SK-N-SH (cell line): ENCODE measurements around the gene AK6. TPM values are rescaled to one million over a fixed set of nuclear protein-coding genes. Genes with fewer than 3 reads are reported as not detected.

ENCODE experiments used
- CTCF ChIA-PET: fragments of 300-600, 350-600 bp; formaldehyde crosslinking; extraction: SDS; loops from one replicate; lab custom pipeline; 2021; lab: Yijun Ruan, JAX
- POLR2A ChIA-PET: fragments of 350-600 bp; sonication (Branson Sonifier 250); formaldehyde crosslinking; extraction: SDS; loops from one replicate; lab custom pipeline; 2020; ENCODE audit warnings: antibody characterized with exemption, inconsistent platforms; lab: Yijun Ruan, JAX
- DNase-seq: peaks from one replicate; pipeline ENCODE4 v3.0.0; 2012
- H2AFZ ChIP-seq: fragments of 200-600 bp; sonication (generic); 2 replicates; pipeline ENCODE4 v1.8.1; 2016; ENCODE audit warnings: antibody characterized with exemption, mild to moderate bottlenecking, low read depth
- H3F3A ChIP-seq: fragments of 200-600 bp; sonication (generic); replicated peaks from 2 replicates; pipeline ENCODE3; 2016; ENCODE audit warnings: antibody characterized with exemption, mild to moderate bottlenecking; ENCODE audit not compliant: insufficient read depth
- H3K27ac ChIP-seq, 2 experiments: fragments of 200-500 bp in 1 of 2; fragments of 200-600 bp in 1 of 2; sonication (Bioruptor generic) in 1 of 2; sonication (generic), shearing (Covaris generic) in 1 of 2; 2 replicates each; pipeline versions ENCODE4 v1.5.1 to v1.6.1; 2014 to 2016; ENCODE audit warnings: low read depth in 2 of 2, inconsistent platforms in 1 of 2, low read length in 1 of 2, mild to moderate bottlenecking in 1 of 2, mixed read lengths in 1 of 2
- H3K27me3 ChIP-seq: fragments of 200-600 bp; sonication (generic), shearing (Covaris generic); 2 replicates; pipeline ENCODE4 v1.6.1; 2016; ENCODE audit warnings: mixed run types; ENCODE audit not compliant: insufficient read depth
- H3K36me3 ChIP-seq, 2 experiments: fragments of 200-500 bp in 1 of 2; fragments of 200-600 bp in 1 of 2; sonication (Bioruptor generic) in 1 of 2; sonication (generic) in 1 of 2; replicated peaks in 1 of 2; 2 replicates each; pipeline versions ENCODE3 to v1.5.1; 2014 to 2016; ENCODE audit warnings: low read length in 1 of 2, mild to moderate bottlenecking in 1 of 2; ENCODE audit not compliant: insufficient read depth in 2 of 2, control insufficient read depth in 1 of 2
- H3K4me1 ChIP-seq, 2 experiments: fragments of 200-500 bp in 1 of 2; fragments of 200-600 bp in 1 of 2; sonication (Bioruptor generic) in 1 of 2; sonication (generic), shearing (Covaris generic) in 1 of 2; 2 replicates each; pipeline versions ENCODE4 v1.5.1 to v1.6.1; 2014 to 2016; ENCODE audit warnings: low read depth in 1 of 2, low read length in 1 of 2, mixed run types in 1 of 2; ENCODE audit not compliant: insufficient read depth in 2 of 2, control insufficient read depth in 1 of 2
- H3K4me2 ChIP-seq: fragments of 200-600 bp; sonication (generic), shearing (Covaris generic); 2 replicates; pipeline ENCODE4 v1.6.1; 2017; ENCODE audit warnings: mixed run types
- H3K4me3 ChIP-seq, 2 experiments: fragments of 200-500 bp in 1 of 2; fragments of 200-600 bp in 1 of 2; sonication (Bioruptor generic) in 1 of 2; sonication (generic), shearing (Covaris generic) in 1 of 2; 2 replicates each; pipeline versions ENCODE4 v1.5.1 to v1.8.1; 2014 to 2016; ENCODE audit warnings: low read depth in 2 of 2, inconsistent platforms in 1 of 2, low read length in 1 of 2, mild to moderate bottlenecking in 1 of 2, mixed read lengths in 1 of 2, moderate library complexity in 1 of 2
- H3K79me2 ChIP-seq: fragments of 200-600 bp; sonication (generic); 2 replicates; pipeline ENCODE4 v1.8.1; 2017; ENCODE audit warnings: mild to moderate bottlenecking; ENCODE audit not compliant: insufficient read depth
- H3K9ac ChIP-seq: fragments of 200-600 bp; sonication (generic); 2 replicates; pipeline ENCODE4 v1.6.1; 2017; ENCODE audit warnings: mixed run types
- H3K9me2 ChIP-seq: fragments of 200-600 bp; sonication (generic); 2 replicates; pipeline ENCODE4 v1.6.1; 2017; ENCODE audit warnings: mixed run types
- H3K9me3 ChIP-seq: fragments of 200-600 bp; sonication (generic); 2 replicates; pipeline ENCODE4 v1.6.1; 2017; ENCODE audit warnings: mixed run types, mild to moderate bottlenecking, moderate library complexity
- H4K20me1 ChIP-seq: fragments of 200-600 bp; sonication (generic); 2 replicates; pipeline ENCODE4 v1.6.1; 2017; ENCODE audit warnings: mild to moderate bottlenecking, mixed run types; ENCODE audit not compliant: insufficient read depth
- CHD2 ChIP-seq: fragments of 150-350 bp; IDR thresholded peaks from 2 replicates; pipeline ENCODE4 v1.6.1; 2018; ENCODE audit warnings: low read length; ENCODE audit not compliant: partially characterized antibody
- EP300 ChIP-seq, 2 experiments: IDR thresholded peaks; 2 replicates each; pipeline versions ENCODE4 v1.4.0 to v1.6.1; 2012; ENCODE audit warnings: borderline replicate concordance in 1 of 2, low read depth in 1 of 2, low read length in 1 of 2
- EZH2phosphoT487 ChIP-seq: fragments of 200-600 bp; sonication (generic); IDR thresholded peaks from 2 replicates; pipeline ENCODE4 v1.6.1; 2017; ENCODE audit warnings: low read depth, mixed run types, mild to moderate bottlenecking, antibody characterized with exemption, moderate library complexity, borderline replicate concordance
- FOXJ3 ChIP-seq: sonication (generic); formaldehyde crosslinking; IDR thresholded peaks from 2 replicates; pipeline ENCODE4 v1.5.1; 2020; ENCODE audit warnings: mild to moderate bottlenecking, missing genetic modification reagents
- MXI1 ChIP-seq: IDR thresholded peaks from 2 replicates; pipeline ENCODE4 v1.6.1; 2012; ENCODE audit warnings: mild to moderate bottlenecking, low read depth, low read length, improper control_type of control experiment
- NFIC ChIP-seq: IDR thresholded peaks from 2 replicates; pipeline ENCODE4 v1.4.0; 2012; ENCODE audit warnings: borderline replicate concordance
- RCOR1 ChIP-seq: fragments of 150-350 bp; IDR thresholded peaks from 2 replicates; pipeline ENCODE4 v1.6.1; 2017; ENCODE audit warnings: antibody characterized with exemption, low read length
- SIN3A ChIP-seq: IDR thresholded peaks from 2 replicates; pipeline ENCODE4 v1.6.1; 2012; ENCODE audit warnings: low read depth, mild to moderate bottlenecking, low read length, moderate library complexity, borderline replicate concordance
- TCF12 ChIP-seq: IDR thresholded peaks from 2 replicates; pipeline ENCODE4 v1.4.0; 2012
- TEAD4 ChIP-seq: IDR thresholded peaks from 2 replicates; pipeline ENCODE4 v1.4.0; 2012; ENCODE audit warnings: mild to moderate bottlenecking, borderline replicate concordance; ENCODE audit not compliant: insufficient read depth
- WGBS: methylation state at CpG from one replicate; pipeline ENCODE4 v1.1.6; 2017; ENCODE audit warnings: low lambda C conversion rate; 5-methylcytosine and 5-hydroxymethylcytosine counted together
- polyA plus RNA-seq, 3 experiments: library from polyadenylated mRNA; depleted of rRNA; stranded (reverse); fragments of >200 nt; gene quantifications; 2 replicates each; pipeline ENCODE4 v1.2.3, GENCODE V29; 2012
- TF ChIP-seq, protein P1 (sequence below): IDR thresholded peaks from 2 replicates; pipeline ENCODE4 v1.6.1; 2012; ENCODE audit warnings: mild to moderate bottlenecking, low read depth, low read length, moderate library complexity
- TF ChIP-seq, protein P2 (sequence below): IDR thresholded peaks from 2 replicates; pipeline ENCODE4 v1.4.0; 2012; ENCODE audit warnings: low read depth
- TF ChIP-seq, protein P3 (sequence below): IDR thresholded peaks from 2 replicates; pipeline ENCODE4 v1.4.0; 2012; ENCODE audit warnings: low read depth, borderline replicate concordance
- TF ChIP-seq, protein P4 (sequence below): fragments of 200-600 bp; sonication (generic); IDR thresholded peaks from 2 replicates; pipeline ENCODE4 v1.6.1; 2017; ENCODE audit warnings: antibody characterized with exemption, mild to moderate bottlenecking, moderate library complexity
- TF ChIP-seq, protein P5 (sequence below): IDR thresholded peaks from 2 replicates; pipeline ENCODE4 v1.4.0; 2012; ENCODE audit warnings: low read depth, borderline replicate concordance

The AK6 gene
- polyA plus RNA-seq, 1 of the 3 experiments (the other 2 are of a cell fraction) = 12.9 TPM

DNA sequence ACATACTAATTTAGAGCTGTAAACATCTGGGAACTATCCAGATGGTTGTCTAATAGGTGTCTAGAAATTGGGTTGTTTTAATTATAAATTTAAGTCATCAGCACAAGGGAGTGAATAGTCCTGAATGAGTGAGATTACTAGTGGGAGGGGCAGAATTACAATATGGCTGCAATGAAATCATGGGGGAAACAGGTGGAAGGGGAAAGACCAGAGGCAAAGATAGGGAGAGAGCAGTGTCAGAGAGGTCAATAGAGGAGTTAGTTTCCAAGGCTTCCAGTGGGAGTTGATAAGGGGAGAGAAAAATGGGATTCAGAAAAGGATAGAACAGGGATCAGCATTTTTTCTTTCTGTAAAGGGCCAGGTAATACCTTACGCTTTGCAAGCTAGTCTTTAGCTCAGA, 8.9 kb downstream of the AK6 start (continued):
- TF ChIP-seq, protein P1, sequence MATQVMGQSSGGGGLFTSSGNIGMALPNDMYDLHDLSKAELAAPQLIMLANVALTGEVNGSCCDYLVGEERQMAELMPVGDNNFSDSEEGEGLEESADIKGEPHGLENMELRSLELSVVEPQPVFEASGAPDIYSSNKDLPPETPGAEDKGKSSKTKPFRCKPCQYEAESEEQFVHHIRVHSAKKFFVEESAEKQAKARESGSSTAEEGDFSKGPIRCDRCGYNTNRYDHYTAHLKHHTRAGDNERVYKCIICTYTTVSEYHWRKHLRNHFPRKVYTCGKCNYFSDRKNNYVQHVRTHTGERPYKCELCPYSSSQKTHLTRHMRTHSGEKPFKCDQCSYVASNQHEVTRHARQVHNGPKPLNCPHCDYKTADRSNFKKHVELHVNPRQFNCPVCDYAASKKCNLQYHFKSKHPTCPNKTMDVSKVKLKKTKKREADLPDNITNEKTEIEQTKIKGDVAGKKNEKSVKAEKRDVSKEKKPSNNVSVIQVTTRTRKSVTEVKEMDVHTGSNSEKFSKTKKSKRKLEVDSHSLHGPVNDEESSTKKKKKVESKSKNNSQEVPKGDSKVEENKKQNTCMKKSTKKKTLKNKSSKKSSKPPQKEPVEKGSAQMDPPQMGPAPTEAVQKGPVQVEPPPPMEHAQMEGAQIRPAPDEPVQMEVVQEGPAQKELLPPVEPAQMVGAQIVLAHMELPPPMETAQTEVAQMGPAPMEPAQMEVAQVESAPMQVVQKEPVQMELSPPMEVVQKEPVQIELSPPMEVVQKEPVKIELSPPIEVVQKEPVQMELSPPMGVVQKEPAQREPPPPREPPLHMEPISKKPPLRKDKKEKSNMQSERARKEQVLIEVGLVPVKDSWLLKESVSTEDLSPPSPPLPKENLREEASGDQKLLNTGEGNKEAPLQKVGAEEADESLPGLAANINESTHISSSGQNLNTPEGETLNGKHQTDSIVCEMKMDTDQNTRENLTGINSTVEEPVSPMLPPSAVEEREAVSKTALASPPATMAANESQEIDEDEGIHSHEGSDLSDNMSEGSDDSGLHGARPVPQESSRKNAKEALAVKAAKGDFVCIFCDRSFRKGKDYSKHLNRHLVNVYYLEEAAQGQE = no peak
- TF ChIP-seq, protein P2, sequence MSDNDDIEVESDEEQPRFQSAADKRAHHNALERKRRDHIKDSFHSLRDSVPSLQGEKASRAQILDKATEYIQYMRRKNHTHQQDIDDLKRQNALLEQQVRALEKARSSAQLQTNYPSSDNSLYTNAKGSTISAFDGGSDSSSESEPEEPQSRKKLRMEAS = no peak

DNA sequence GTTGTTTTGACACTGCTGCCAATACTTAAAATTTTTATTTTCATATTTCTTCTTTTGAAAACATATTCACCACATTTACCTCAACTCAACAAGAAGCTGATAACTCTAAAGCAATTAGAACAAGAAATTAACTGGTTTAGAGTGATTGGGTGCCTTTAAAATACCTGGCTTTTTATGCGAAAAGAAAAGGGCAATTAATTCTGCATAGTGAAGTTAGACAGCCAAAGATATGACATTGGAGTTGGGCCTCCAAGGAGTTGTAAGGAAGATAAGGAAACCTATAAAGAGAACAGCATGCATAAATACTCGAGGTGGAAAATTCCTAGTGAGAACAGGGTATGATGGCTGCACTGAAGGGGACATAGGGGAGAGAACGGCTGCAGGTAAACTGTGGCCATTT, 9.6 kb downstream of the AK6 start:
- no peaks in the 10 kb centered on the region for H3K27me3 ChIP-seq
- H3K27ac ChIP-seq = no peak overlapping the region
- no peaks in the 10 kb centered on the region for H3K9me3 ChIP-seq
- H2AFZ ChIP-seq = no peak overlapping the region
- ChIA-PET POLR2A (interaction anchor here (0.6 kb wide), 1 partner anchor 11 kb away, joined by 3 read pairs; no protein-coding TSS in a partner anchor), CTCF (interaction anchor here (0.9 to 1.2 kb wide), 2 partner anchors 15 to 27 kb away, joined by 3 to 4 read pairs; partner anchors contain the start of gene CCDC125)
- no peaks in the 10 kb centered on the region for H3K4me1 ChIP-seq
- H3K9ac ChIP-seq = no peak overlapping the region
- H4K20me1 ChIP-seq = 0 out of 2 replicates have a peak, but pooled peaks cover 1% of the 10 kb centered on the region
- 82% methylated on average over 3 of the region's 3 CpGs for WGBS
- H3K4me2 ChIP-seq = no peak overlapping the region
- H3F3A ChIP-seq = peaks cover 8% of the 10 kb centered on the region
- no peaks in the 10 kb centered on the region for H3K9me2 ChIP-seq
- TF ChIP-seq, protein P3, sequence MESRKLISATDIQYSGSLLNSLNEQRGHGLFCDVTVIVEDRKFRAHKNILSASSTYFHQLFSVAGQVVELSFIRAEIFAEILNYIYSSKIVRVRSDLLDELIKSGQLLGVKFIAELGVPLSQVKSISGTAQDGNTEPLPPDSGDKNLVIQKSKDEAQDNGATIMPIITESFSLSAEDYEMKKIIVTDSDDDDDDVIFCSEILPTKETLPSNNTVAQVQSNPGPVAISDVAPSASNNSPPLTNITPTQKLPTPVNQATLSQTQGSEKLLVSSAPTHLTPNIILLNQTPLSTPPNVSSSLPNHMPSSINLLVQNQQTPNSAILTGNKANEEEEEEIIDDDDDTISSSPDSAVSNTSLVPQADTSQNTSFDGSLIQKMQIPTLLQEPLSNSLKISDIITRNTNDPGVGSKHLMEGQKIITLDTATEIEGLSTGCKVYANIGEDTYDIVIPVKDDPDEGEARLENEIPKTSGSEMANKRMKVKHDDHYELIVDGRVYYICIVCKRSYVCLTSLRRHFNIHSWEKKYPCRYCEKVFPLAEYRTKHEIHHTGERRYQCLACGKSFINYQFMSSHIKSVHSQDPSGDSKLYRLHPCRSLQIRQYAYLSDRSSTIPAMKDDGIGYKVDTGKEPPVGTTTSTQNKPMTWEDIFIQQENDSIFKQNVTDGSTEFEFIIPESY = no peak
- TF ChIP-seq EZH2phosphoT487 (no peak), TCF12 (no peak), TEAD4 (no peak), NFIC (no peak), SIN3A (no peak), MXI1 (no peak), EP300 (IDR thresholded peaks at IDR 0.05; ENCODE audit: borderline replicate concordance in 1 of 2, low read depth in 1 of 2, low read length in 1 of 2) (no peak), RCOR1 (no peak), CHD2 (no peak), FOXJ3 (no peak)
- TF ChIP-seq, protein P4, sequence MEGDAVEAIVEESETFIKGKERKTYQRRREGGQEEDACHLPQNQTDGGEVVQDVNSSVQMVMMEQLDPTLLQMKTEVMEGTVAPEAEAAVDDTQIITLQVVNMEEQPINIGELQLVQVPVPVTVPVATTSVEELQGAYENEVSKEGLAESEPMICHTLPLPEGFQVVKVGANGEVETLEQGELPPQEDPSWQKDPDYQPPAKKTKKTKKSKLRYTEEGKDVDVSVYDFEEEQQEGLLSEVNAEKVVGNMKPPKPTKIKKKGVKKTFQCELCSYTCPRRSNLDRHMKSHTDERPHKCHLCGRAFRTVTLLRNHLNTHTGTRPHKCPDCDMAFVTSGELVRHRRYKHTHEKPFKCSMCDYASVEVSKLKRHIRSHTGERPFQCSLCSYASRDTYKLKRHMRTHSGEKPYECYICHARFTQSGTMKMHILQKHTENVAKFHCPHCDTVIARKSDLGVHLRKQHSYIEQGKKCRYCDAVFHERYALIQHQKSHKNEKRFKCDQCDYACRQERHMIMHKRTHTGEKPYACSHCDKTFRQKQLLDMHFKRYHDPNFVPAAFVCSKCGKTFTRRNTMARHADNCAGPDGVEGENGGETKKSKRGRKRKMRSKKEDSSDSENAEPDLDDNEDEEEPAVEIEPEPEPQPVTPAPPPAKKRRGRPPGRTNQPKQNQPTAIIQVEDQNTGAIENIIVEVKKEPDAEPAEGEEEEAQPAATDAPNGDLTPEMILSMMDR = no peak
- TF ChIP-seq, protein P5, sequence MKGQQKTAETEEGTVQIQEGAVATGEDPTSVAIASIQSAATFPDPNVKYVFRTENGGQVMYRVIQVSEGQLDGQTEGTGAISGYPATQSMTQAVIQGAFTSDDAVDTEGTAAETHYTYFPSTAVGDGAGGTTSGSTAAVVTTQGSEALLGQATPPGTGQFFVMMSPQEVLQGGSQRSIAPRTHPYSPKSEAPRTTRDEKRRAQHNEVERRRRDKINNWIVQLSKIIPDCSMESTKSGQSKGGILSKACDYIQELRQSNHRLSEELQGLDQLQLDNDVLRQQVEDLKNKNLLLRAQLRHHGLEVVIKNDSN = no peak
- no peak for DNase-seq
- peaks cover 7 to 37% of the 10 kb centered on the region in 2 experiments for H3K36me3 ChIP-seq
- no peak overlapping the region for H3K4me3 ChIP-seq
- peaks cover 80% of the 10 kb centered on the region for H3K79me2 ChIP-seq
